Peyer's patch (tissue), 4 donors: ENCODE results near the gene FBXO10.

ENCODE experiments used
- POLR2A ChIP-seq, 2 donors: fragments of 450-650 bp; IDR thresholded peaks; one replicate each; pipeline ENCODE4 v1.5.1; 2017; ENCODE audit warnings: antibody characterized with exemption in 2 of 2, mild to moderate bottlenecking in 2 of 2, moderate library complexity in 2 of 2
- TF ChIP-seq, protein P1 (sequence below), 6 experiments: fragments of 450-650 bp in 4 of 6; fragments of 200-600 bp in 2 of 6; sonication (generic) in 1 of 6; IDR thresholded peaks; one replicate each; pipeline ENCODE4 v1.5.1; 2017 to 2019; ENCODE audit warnings: antibody characterized with exemption in 6 of 6, mild to moderate bottlenecking in 3 of 6, moderate library complexity in 1 of 6

DNA sequence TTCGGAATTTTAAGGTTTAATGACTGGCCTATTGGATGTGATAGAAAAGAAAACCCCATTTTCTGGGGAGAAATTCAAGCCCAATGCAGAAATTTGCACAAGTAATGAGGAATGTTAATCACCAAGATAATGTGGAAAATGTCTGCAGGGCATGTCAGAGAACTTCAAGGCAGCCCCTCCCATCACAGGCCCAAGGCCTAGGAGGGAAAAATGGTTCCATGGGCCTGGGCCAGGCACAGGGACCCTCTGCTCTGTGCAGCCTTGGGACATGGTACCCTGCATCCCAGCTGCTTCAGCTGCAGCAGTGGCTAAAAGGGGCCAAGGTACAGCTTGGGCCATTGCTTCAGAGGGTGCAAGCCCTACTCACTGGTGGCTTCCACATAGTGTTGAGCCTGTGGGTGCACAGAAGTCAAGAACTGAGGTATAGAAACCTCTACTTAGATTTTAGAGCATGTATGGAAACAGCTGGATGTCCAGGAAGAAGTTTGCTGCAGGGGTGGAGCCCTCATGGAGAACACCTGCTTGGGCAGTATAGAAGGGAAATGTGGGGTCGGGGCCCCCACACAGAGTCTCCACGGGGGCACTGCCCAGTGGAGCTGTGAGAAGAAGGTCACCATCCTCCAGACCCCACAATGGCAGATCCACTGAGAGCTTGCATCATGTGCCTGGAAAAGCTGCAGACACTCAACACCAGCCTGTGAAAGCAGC lies 12.2 kb downstream of the FBXO10 start:
- no peak for TF ChIP-seq POLR2A (IDR thresholded peaks at IDR 0.05)
- TF ChIP-seq, protein P1, sequence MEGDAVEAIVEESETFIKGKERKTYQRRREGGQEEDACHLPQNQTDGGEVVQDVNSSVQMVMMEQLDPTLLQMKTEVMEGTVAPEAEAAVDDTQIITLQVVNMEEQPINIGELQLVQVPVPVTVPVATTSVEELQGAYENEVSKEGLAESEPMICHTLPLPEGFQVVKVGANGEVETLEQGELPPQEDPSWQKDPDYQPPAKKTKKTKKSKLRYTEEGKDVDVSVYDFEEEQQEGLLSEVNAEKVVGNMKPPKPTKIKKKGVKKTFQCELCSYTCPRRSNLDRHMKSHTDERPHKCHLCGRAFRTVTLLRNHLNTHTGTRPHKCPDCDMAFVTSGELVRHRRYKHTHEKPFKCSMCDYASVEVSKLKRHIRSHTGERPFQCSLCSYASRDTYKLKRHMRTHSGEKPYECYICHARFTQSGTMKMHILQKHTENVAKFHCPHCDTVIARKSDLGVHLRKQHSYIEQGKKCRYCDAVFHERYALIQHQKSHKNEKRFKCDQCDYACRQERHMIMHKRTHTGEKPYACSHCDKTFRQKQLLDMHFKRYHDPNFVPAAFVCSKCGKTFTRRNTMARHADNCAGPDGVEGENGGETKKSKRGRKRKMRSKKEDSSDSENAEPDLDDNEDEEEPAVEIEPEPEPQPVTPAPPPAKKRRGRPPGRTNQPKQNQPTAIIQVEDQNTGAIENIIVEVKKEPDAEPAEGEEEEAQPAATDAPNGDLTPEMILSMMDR (IDR thresholded peaks at IDR 0.05): no peak
